NB4 (cell line): Measurements from ENCODE around the gene SLC22A31.

ENCODE experiments used
- CTCF ChIP-seq: IDR thresholded peaks from one replicate; pipeline ENCODE4 v1.5.1; 2012; ENCODE audit warnings: low read depth, low read length
- MYC ChIP-seq: IDR thresholded peaks from 2 replicates; pipeline ENCODE4 v1.6.1; 2011; ENCODE audit warnings: low read depth, low read length

DNA sequence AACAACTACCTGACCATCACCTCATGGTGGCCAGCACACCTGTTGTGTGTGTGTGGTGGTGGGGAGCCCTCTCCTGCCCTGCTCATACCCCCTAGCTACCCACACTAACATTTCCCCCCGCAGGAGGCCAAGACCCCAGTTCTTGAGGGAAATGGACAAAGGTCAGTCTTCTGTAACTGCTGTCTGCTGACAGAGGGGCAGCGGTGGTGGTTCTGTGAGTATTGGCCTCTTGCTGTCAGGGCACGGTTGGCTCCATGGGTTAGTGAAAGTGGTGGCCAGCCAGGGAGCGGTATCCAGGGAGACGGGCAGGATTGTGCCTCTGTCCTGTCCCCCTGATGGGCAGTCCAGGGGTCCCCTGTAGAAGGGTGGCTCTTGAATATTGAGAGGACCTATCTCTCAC is 43.3 kb upstream of the SLC22A31 start:
- TF ChIP-seq CTCF, result no peak
- TF ChIP-seq MYC, result no peak
